Upper lobe of left lung (tissue), 4 donors: Measurements from ENCODE around the gene TRAPPC4.

Experiments
- CTCF ChIP-seq, 6 experiments: fragments of 450-650 bp in 4 of 6; fragments of 200-600 bp in 2 of 6; sonication (generic) in 2 of 6; IDR thresholded peaks; one replicate each; pipeline ENCODE4 v1.5.1; 2016 to 2019; ENCODE audit warnings: antibody characterized with exemption in 6 of 6
- EP300 ChIP-seq, 4 donors: sonication (generic); formaldehyde crosslinking; IDR thresholded peaks; one replicate each; pipeline ENCODE4 v1.5.1; 2017; ENCODE audit warnings: antibody characterized with exemption in 4 of 4, control low read depth in 2 of 4

- TF ChIP-seq CTCF (IDR thresholded peaks at IDR 0.05) (no peak), EP300 (IDR thresholded peaks at IDR 0.05) (no peak)
Measured at GRCh38 chr11:119054418-119054817, 35.9 kb downstream of the TRAPPC4 start.
